Effector CD4-positive, alpha-beta T cell (primary cell): ENCODE results near the gene FAXDC2.
"Not testable (repeated sequence)": the region's sequence is repeated elsewhere in the genome, so short reads cannot be mapped to it uniquely, and the experiment has no call there.

ENCODE experiments used
- DNase-seq: peaks from one replicate; pipeline ENCODE4 v3.0.0-alpha.2; 2020

FAXDC2 gene

GRCh38 chr5:154829589-154830218 is 20.7 kb downstream of the FAXDC2 start:
- peak; percentile 3 for DNase-seq

GRCh38 chr5:154829181-154829588 is 21.2 kb downstream of the FAXDC2 start:
- no peak for DNase-seq

GRCh38 chr5:154824070-154824469 is 26.3 kb downstream of the FAXDC2 start:
- DNase-seq = no peak

GRCh38 chr5:154823605-154824004 is 26.8 kb downstream of the FAXDC2 start:
- no peak for DNase-seq

- DNase-seq = not testable (repeated sequence)
Measured at GRCh38 chr5:154822896-154823295, 27.5 kb downstream of the FAXDC2 start.

GRCh38 chr5:154820383-154820782 is 30.0 kb downstream of the FAXDC2 start:
- DNase-seq = no peak

GRCh38 chr5:154819546-154819945 is 30.9 kb downstream of the FAXDC2 start:
- DNase-seq = no peak

- no peak for DNase-seq
Measured at GRCh38 chr5:154818471-154819116, 31.8 kb downstream of the FAXDC2 start.

- no peak for DNase-seq
Measured at GRCh38 chr5:154817815-154818214, 32.6 kb downstream of the FAXDC2 start.

GRCh38 chr5:154816891-154817492 is 33.4 kb downstream of the FAXDC2 start:
- no peak for DNase-seq

GRCh38 chr5:154815684-154816247 is 34.6 kb downstream of the FAXDC2 start:
- no peak for DNase-seq

- no peak for DNase-seq
Measured at GRCh38 chr5:154815025-154815424, 35.4 kb downstream of the FAXDC2 start.

GRCh38 chr5:154813736-154814135 is 36.7 kb downstream of the FAXDC2 start:
- peak; percentile 6 for DNase-seq

GRCh38 chr5:154813158-154813557 is 37.2 kb downstream of the FAXDC2 start:
- no peak for DNase-seq

- peak; percentile 55 for DNase-seq
Measured at GRCh38 chr5:154811653-154812465, 38.5 kb downstream of the FAXDC2 start.

GRCh38 chr5:154811239-154811638 is 39.2 kb downstream of the FAXDC2 start:
- no peak for DNase-seq

GRCh38 chr5:154806176-154806575 is 44.2 kb downstream of the FAXDC2 start:
- no peak for DNase-seq

GRCh38 chr5:154802050-154802449 is 48.4 kb downstream of the FAXDC2 start:
- no peak for DNase-seq

- no peak for DNase-seq
Measured at GRCh38 chr5:154801083-154801482, 49.3 kb downstream of the FAXDC2 start.

GRCh38 chr5:154800582-154800981 is 49.8 kb downstream of the FAXDC2 start:
- DNase-seq = no peak

- no peak for DNase-seq
Measured at GRCh38 chr5:154797762-154798161, 52.6 kb downstream of the FAXDC2 start.

- DNase-seq = no peak
Measured at GRCh38 chr5:154795235-154795596, 55.2 kb downstream of the FAXDC2 start.
